Stimulated activated CD8-positive, alpha-beta memory T cell treated with anti-CD3 and anti-CD28 coated beads, Interleukin-15, amount 100 ng/mL, for 24 hours (primary cell): ENCODE measurements around the gene ROPN1L.
"Not testable (repeated sequence)": the region's sequence is repeated elsewhere in the genome, so short reads cannot be mapped to it uniquely, and the experiment has no call there.

Source experiments
- DNase-seq: peaks from one replicate; pipeline ENCODE4 v3.0.0-alpha.2; 2020; ENCODE audit warnings: low read depth

The ROPN1L gene

GRCh38 chr5:10502578-10502977 lies 60.9 kb downstream of the ROPN1L start:
- no peak for DNase-seq

GRCh38 chr5:10503321-10503720 lies 61.6 kb downstream of the ROPN1L start:
- no peak for DNase-seq

GRCh38 chr5:10503997-10504793 lies 62.5 kb downstream of the ROPN1L start:
- DNase-seq = no peak

- DNase-seq = no peak
Measured at GRCh38 chr5:10505517-10506095, 63.9 kb downstream of the ROPN1L start.

GRCh38 chr5:10506535-10506934 lies 64.9 kb downstream of the ROPN1L start:
- no peak for DNase-seq

GRCh38 chr5:10507575-10508096 lies 66.0 kb downstream of the ROPN1L start:
- no peak for DNase-seq

- no peak for DNase-seq
Measured at GRCh38 chr5:10509575-10509974, 67.9 kb downstream of the ROPN1L start.

GRCh38 chr5:10511741-10512640 lies 70.3 kb downstream of the ROPN1L start:
- no peak for DNase-seq

- no peak for DNase-seq
Measured at GRCh38 chr5:10513501-10514442, 72.1 kb downstream of the ROPN1L start.

GRCh38 chr5:10514572-10514971 lies 72.9 kb downstream of the ROPN1L start:
- DNase-seq = not testable (repeated sequence)
